ENCODE results near the gene ABHD11.

DNA sequence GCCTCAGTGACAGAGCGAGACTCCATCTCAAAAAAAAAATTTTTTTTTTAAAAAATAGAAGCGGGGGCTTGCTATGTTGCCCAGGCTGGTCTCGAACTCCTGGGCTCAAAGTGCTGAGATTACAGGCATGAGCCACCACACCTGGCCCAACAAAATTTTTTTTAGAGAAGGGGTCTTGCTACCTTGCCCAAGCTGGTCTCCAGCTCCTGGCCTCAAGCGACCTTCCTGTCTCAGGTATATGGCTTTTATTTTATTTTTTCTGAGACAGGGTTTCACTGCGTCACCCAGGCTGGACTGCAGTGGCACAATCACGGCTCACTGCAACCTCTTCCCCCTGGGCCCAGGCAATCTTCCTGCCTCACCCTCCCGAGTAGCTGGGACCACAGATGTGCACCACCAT, 1.6 kb upstream of the ABHD11 start:
- TF ChIP-seq CTCF (IDR thresholded peaks at IDR 0.05) (no peak), POLR2A (IDR thresholded peaks at IDR 0.05) (no peak)

Data from body of pancreas (tissue), 4 donors.